Muscle layer of duodenum (tissue), 2 donors: ENCODE results near the gene ZNF679.
"Not testable (repeated sequence)": the region's sequence is repeated elsewhere in the genome, so short reads cannot be mapped to it uniquely, and the experiment has no call there.

Experiments used
- H3K27ac ChIP-seq: one replicate; pipeline ENCODE4 v1.7.0; 2013; ENCODE audit warnings: mild to moderate bottlenecking, low read length
- H3K27me3 ChIP-seq: one replicate; pipeline ENCODE4 v1.7.0; 2013; ENCODE audit warnings: low read depth, mild to moderate bottlenecking, control low read depth, low read length
- H3K36me3 ChIP-seq, 2 donors: one replicate each; pipeline ENCODE4 v1.7.0; 2013; ENCODE audit warnings: low read length in 2 of 2, control low read depth in 1 of 2, mild to moderate bottlenecking in 1 of 2; ENCODE audit not compliant: insufficient read depth in 2 of 2, control insufficient read depth in 1 of 2
- H3K4me1 ChIP-seq, 2 donors: one replicate each; pipeline ENCODE4 v1.7.0; 2013; ENCODE audit warnings: low read length in 2 of 2, mild to moderate bottlenecking in 2 of 2, control low read depth in 1 of 2, moderate library complexity in 1 of 2; ENCODE audit not compliant: insufficient read depth in 2 of 2, control insufficient read depth in 1 of 2
- H3K4me3 ChIP-seq, 2 donors: one replicate each; pipeline ENCODE4 v1.7.0; 2013; ENCODE audit warnings: low read length in 2 of 2, low read depth in 1 of 2, mild to moderate bottlenecking in 1 of 2
- H3K9me3 ChIP-seq, 2 donors: one replicate each; pipeline ENCODE4 v1.7.0; 2013; ENCODE audit warnings: low read length in 2 of 2, control low read depth in 1 of 2, mild to moderate bottlenecking in 1 of 2; ENCODE audit not compliant: control insufficient read depth in 1 of 2
- donor health status: healthy.

The ZNF679 gene

DNA sequence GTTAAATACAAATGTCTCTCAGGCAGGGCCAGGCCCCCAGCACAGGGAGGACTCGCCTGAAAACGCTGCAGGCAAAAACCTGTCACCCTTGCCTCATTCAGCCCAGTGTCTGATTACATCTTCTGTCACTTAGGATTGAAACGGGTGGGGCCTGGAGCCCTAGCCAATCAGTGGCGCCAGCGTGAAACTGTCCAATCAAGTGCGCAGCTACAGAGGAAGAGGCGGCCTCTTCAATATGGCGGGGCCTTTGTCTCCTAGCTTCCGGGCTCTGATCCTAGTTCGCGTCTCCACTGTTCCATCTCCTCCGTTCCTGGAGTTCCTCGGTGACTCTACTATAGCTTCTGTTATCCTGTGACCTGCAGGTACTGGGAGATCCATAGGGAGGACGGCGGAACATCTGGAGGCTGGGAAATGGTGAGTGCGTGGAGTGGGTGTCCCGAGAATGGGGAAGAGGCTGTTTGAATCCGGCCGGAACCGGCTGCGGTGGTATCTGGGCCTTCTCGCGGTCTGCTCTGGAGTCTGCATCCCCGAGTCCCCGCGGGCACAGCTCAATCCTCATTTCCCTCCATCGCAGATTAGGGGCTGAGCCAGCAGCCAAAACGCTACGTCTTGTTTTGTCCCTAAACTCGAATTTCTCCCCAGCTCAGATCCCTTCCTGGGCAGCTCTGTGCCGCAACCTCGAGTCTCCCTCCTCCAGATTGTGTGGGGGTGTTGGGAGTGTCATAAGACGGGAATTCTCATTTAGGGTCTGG, 85.6 kb downstream of the ZNF679 start, which contains the start of gene ZNF736:
Gene ZNF736 (plus strand): TSS at position 222 of the 752 bp plus-strand sequence. CDS start 190 bp downstream, at position 412.
- no peaks in the 10 kb centered on the region for H3K9me3 ChIP-seq
- H3K4me3 ChIP-seq: peak within 1 kb of the TSS; percentile 97 to 99
- no peaks in the 10 kb centered on the region for H3K36me3 ChIP-seq
- no peaks in the 10 kb centered on the region for H3K27me3 ChIP-seq
- peak within 1 kb of the TSS; percentile 91 for H3K27ac ChIP-seq
- peaks cover 4 to 11% of the 10 kb centered on the region in 2 donors for H3K4me1 ChIP-seq

DNA sequence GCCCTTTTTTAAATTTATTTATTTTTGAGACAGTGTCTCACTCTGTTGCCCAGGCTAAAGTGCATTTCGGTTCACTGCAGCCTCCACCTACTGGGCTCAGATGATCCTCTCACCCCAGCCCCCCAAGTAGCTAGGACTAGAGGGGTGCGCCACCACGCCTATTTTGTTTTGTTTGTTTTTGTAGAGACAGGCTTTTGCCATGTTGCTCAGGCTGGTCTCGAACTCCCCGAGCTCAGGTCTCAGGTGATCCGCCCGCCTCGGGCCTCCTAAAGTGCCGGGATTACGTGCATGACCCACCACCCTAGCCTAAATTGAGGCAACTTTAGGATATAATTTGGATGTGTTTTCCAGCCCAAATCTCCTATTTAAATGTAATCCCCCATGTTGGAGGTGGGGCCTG, 86.3 kb downstream of the ZNF679 start:
- H3K4me1 ChIP-seq: peaks cover 4 to 11% of the 10 kb centered on the region in 2 donors
- H3K27me3 ChIP-seq: no peaks in the 10 kb centered on the region
- no peaks in the 10 kb centered on the region for H3K36me3 ChIP-seq
- peak overlapping the region; percentile 97 to 99 for H3K4me3 ChIP-seq
- peak overlapping the region; percentile 91 for H3K27ac ChIP-seq
- H3K9me3 ChIP-seq: no peaks in the 10 kb centered on the region

DNA sequence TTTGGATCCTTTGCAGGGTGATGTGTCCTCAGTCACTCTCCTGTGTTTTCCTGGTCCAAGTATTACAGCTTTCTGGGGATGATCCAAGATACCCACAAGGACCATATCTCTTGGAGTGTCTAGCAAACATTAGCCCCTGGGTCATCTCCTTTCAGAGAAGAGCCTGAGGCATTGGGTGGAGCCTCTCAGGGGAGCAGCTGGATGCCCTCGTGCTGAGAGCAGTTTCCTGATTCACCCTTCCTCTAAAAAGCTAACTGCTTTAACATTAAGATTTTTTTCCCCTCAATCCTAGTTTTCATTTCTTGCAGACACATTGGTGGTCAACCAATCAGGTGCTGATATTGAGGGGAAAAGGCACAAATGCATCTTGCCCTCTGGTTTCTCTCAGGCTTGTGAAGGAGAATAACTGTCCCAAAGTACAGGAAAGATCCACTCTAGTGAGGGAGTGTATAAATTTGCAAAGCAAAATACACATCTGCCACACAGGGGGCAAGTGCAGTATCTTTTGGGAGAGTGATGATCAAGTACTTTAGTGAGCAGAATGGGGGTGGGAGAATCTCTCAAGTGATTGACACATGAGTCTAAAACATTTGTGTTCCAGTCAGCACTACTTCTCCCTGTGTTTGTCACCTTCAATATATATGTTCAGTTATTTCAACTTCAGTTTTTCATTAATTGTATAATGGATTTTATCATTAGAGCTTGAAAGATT, 87.9 kb downstream of the ZNF679 start:
- peaks cover 4 to 11% of the 10 kb centered on the region in 2 donors for H3K4me1 ChIP-seq
- H3K9me3 ChIP-seq, H3K27ac ChIP-seq, H3K27me3 ChIP-seq, H3K36me3 ChIP-seq, H3K4me3 ChIP-seq: not testable (repeated sequence)
